Endothelial cell of umbilical vein (primary cell): ENCODE data around the gene TMEM95. TPM values are rescaled to one million over a fixed set of nuclear protein-coding genes. Genes with fewer than 3 reads are reported as not detected.
A peak's percentile ranks its signal among the peaks of the same experiment; 100 is the strongest.

ENCODE experiments used
- BruUV-seq: library from RNA; stranded (reverse); fragments of 400-500 nt; replicated peaks from 2 replicates; lab custom pipeline; 2021; lab: Mats Ljungman, UMichigan
- CTCF ChIA-PET: fragments of 300-600, 350-600 bp; sonication (Branson Sonifier 250); formaldehyde crosslinking; loops from one replicate; lab custom pipeline; 2021; ENCODE audit warnings: antibody characterized with exemption, inconsistent platforms; lab: Charles Lee
- POLR2A ChIA-PET: fragments of 300-600, 350-600 bp; sonication (Branson Sonifier 250); formaldehyde crosslinking; loops from one replicate; lab custom pipeline; 2021; ENCODE audit warnings: antibody characterized with exemption, inconsistent platforms; lab: Charles Lee
- DNase-seq: peaks from one replicate; pipeline ENCODE4 v3.0.0-alpha.2; 2011; ENCODE audit warnings: low read depth, low spot score
- FAIRE-seq: peaks from 2 replicates; lab custom pipeline; 2011; peaks lifted over from hg19 to GRCh38; lab: Jason Lieb, UNC
- H2AFZ ChIP-seq: 2 replicates; pipeline ENCODE4 v1.6.0; 2012; ENCODE audit warnings: low read depth, low read length, control low read depth, inconsistent platforms
- H3K27ac ChIP-seq: 2 replicates; pipeline ENCODE4 v1.5.1; 2011; ENCODE audit warnings: low read depth, mild to moderate bottlenecking, control low read depth, low read length, moderate library complexity; ENCODE audit not compliant: insufficient read depth
- H3K27me3 ChIP-seq, 2 experiments: 2 replicates each; pipeline versions ENCODE4 v1.6.0 to v1.6.1; 2011; ENCODE audit warnings: low read length in 2 of 2, mixed read lengths in 1 of 2; ENCODE audit not compliant: control insufficient read depth in 2 of 2, insufficient read depth in 2 of 2
- H3K36me3 ChIP-seq, 2 experiments: 2 replicates in 1 of 2; 3 replicates in 1 of 2; pipeline ENCODE4 v1.5.1; 2011; ENCODE audit warnings: low read length in 2 of 2, mild to moderate bottlenecking in 1 of 2, moderate library complexity in 1 of 2; ENCODE audit not compliant: control insufficient read depth in 2 of 2, insufficient read depth in 2 of 2; ENCODE audit errors: extremely low read depth in 1 of 2
- H3K4me1 ChIP-seq: 3 replicates; pipeline ENCODE4 v1.5.1; 2011; ENCODE audit warnings: mild to moderate bottlenecking, low read length; ENCODE audit not compliant: control insufficient read depth, insufficient read depth; ENCODE audit errors: extremely low read depth
- H3K4me2 ChIP-seq: 2 replicates; pipeline ENCODE4 v1.6.1; 2011; ENCODE audit warnings: low read length, control low read depth, mixed read lengths; ENCODE audit not compliant: insufficient read depth
- H3K4me3 ChIP-seq, 3 experiments: fragments of 200-600 bp in 1 of 3; sonication (generic), shearing (Covaris generic) in 1 of 3; replicated peaks in 1 of 3; 2 replicates each; pipeline ENCODE4 v1.5.1; 2011 to 2016; ENCODE audit warnings: control low read depth in 3 of 3, low read length in 3 of 3, mild to moderate bottlenecking in 2 of 3, inconsistent platforms in 1 of 3, low read depth in 1 of 3, moderate library complexity in 1 of 3; ENCODE audit not compliant: insufficient read depth in 1 of 3
- H3K79me2 ChIP-seq: 2 replicates; pipeline ENCODE4 v1.6.0; 2012; ENCODE audit warnings: low read length, inconsistent platforms; ENCODE audit not compliant: control insufficient read depth, insufficient read depth
- H3K9ac ChIP-seq: replicated peaks from 2 replicates; pipeline ENCODE3; 2011; ENCODE audit warnings: low read length, control low read depth; ENCODE audit not compliant: insufficient read depth; ENCODE audit errors: extremely low read depth
- H3K9me1 ChIP-seq: replicated peaks from 3 replicates; pipeline ENCODE4 v1.6.0; 2011; ENCODE audit warnings: mild to moderate bottlenecking, low read length; ENCODE audit not compliant: control insufficient read depth, insufficient read depth; ENCODE audit errors: extremely low read depth
- H3K9me3 ChIP-seq: replicated peaks from 2 replicates; pipeline ENCODE4 v1.5.1; 2012; ENCODE audit warnings: low read length, inconsistent platforms; ENCODE audit not compliant: control insufficient read depth, insufficient read depth
- H4K20me1 ChIP-seq: replicated peaks from 2 replicates; pipeline ENCODE3; 2011; ENCODE audit warnings: mild to moderate bottlenecking, low read length; ENCODE audit not compliant: control insufficient read depth, insufficient read depth; ENCODE audit errors: extremely low read depth
- EZH2 ChIP-seq: IDR thresholded peaks from 2 replicates; pipeline ENCODE4 v1.6.1; 2012; ENCODE audit warnings: borderline replicate concordance, low read depth, mild to moderate bottlenecking, moderate library complexity, low read length, inconsistent platforms; ENCODE audit not compliant: severe bottlenecking
- FOS ChIP-seq: IDR thresholded peaks from 2 replicates; pipeline ENCODE4 v1.6.1; 2011; ENCODE audit warnings: mild to moderate bottlenecking, low read length, moderate library complexity, borderline replicate concordance; ENCODE audit not compliant: insufficient read depth
- GATA2 ChIP-seq: IDR thresholded peaks from 2 replicates; pipeline ENCODE4 v1.7.0; 2011; ENCODE audit warnings: low read depth, mild to moderate bottlenecking, moderate library complexity, mixed read lengths, low read length; ENCODE audit not compliant: insufficient read length, insufficient read depth
- JUN ChIP-seq: IDR thresholded peaks from 2 replicates; pipeline ENCODE4 v1.6.1; 2011; ENCODE audit warnings: borderline replicate concordance, low read depth; ENCODE audit not compliant: insufficient read length, insufficient read depth
- MYC ChIP-seq: IDR thresholded peaks from one replicate; pipeline ENCODE4 v1.6.1; 2011; ENCODE audit warnings: mild to moderate bottlenecking, low read depth, low read length
- POLR2A ChIP-seq: IDR thresholded peaks from 2 replicates; pipeline ENCODE4 v1.6.1; 2012; ENCODE audit warnings: low read depth, mild to moderate bottlenecking, control low read depth, low read length
- POLR2AphosphoS5 ChIP-seq: IDR thresholded peaks from 2 replicates; pipeline ENCODE4 v1.6.1; 2012; ENCODE audit warnings: low read depth, mild to moderate bottlenecking, control low read depth, low read length, moderate library complexity; ENCODE audit not compliant: insufficient read depth
- dilution Hi-C: fragments of 300-500 bp; cut with MboI; formaldehyde crosslinking; loops from one replicate; pipeline ENCODE4 v1.15.0; 2019; ENCODE audit warnings: low sequenced_read_pairs; ENCODE audit not compliant: extremely low pct_ligation_motif_present
- intact Hi-C: fragments of 100-400 bp; cut with micrococcal nuclease; formaldehyde crosslinking; loops from one replicate; pipeline ENCODE4 v1.10.0; 2022
- polyA plus RNA-seq, 4 experiments: library from polyadenylated mRNA; depleted of rRNA in 3 of 4; stranded (reverse) in 3 of 4; unstranded in 1 of 4; fragments of >200 nt; gene quantifications; 2 replicates each; pipeline versions ENCODE4 v1.2.1 to v1.2.3, GENCODE V29; 2011 to 2012; ENCODE audit warnings: missing spikeins in 1 of 4
- total RNA-seq: library from RNA; stranded (reverse); gene quantifications from 2 replicates; pipeline ENCODE4 v1.2.3, GENCODE V29; 2021
- TF ChIP-seq, protein P1 (sequence below): IDR thresholded peaks from 2 replicates; pipeline ENCODE4 v1.6.1; 2011; ENCODE audit not compliant: insufficient read depth, insufficient read length
- TF ChIP-seq, protein P2 (sequence below), 2 donors: IDR thresholded peaks; 1 replicate in 1 of 2; 2 replicates in 1 of 2; pipeline ENCODE4 v1.5.1; 2011; ENCODE audit warnings: low read length in 2 of 2, mild to moderate bottlenecking in 2 of 2, moderate library complexity in 2 of 2, control low read depth in 1 of 2, inconsistent platforms in 1 of 2, low read depth in 1 of 2; ENCODE audit not compliant: insufficient read depth in 1 of 2; ENCODE audit errors: extremely low read depth in 1 of 2

The TMEM95 gene
- total and polyA plus RNA-seq, 2 donors (not counting 3 experiments of a cell fraction or from before 2014, with no cell fraction given), result not detected

DNA sequence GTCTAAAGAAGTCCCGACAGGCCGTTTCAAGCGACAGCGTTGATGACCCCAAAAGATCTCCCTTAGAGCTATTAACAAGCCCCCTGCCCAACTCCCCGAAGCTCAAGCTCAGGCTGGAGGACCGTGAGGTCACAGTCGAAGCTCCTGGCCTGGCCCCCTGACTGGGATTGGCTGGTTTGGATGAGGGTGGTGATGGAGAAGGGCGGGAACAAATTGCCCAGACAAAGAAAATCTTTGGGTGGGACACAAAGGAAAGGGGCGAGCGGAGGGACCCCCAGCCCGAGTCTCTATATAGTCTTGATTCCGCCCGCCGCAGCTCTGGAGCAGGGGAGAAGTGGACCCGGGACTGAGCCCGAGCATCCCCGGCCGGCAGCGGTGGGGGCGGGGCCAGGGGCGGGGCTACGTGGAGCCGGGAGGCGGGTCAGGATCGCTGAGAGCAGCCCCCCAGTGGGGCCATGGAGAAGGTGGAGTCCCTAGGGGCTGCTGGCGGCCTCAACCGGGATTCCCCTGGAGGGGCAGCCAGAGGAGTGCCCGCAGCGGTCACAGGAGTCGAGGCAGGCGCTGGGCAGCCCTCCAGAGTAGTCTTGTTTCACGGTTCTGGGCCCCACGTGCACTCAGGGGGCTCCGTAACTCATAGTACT, 24.8 kb upstream of the TMEM95 start:
- Histone ChIP-seq H3K4me1 (peaks cover 10% of the 10 kb centered on the region), H3K9ac (peak overlapping the region; percentile 46), H3K27me3 (peaks cover 0 to 2% of the 10 kb centered on the region in 2 experiments), H3K79me2 (peaks cover 10% of the 10 kb centered on the region), H3K27ac (peak overlapping the region; percentile 71), H4K20me1 (no peaks in the 10 kb centered on the region), H3K9me3 (no peaks in the 10 kb centered on the region), H2AFZ (peak overlapping the region; percentile 97), H3K9me1 (no peaks in the 10 kb centered on the region), H3K4me2 (peak overlapping the region; percentile 95), H3K4me3 (peak overlapping the region; percentile 80 to 86 (median 81)), H3K36me3 (peaks cover 0 to 3% of the 10 kb centered on the region in 2 experiments)
- no peak for FAIRE-seq
- POLR2A ChIA-PET, result interaction anchor here (0.5 to 1.7 kb wide), 9 partner anchors 14 to 112 kb away, joined by 3 to 5 read pairs (median 4); partner anchors contain the start of genes GPS2, SLC2A4 and TMEM256
- DNase-seq, result no peak
- CTCF ChIA-PET, result interaction anchor here (0.7 to 1.9 kb wide), 23 partner anchors 10 to 285 kb away, joined by 3 to 13 read pairs (median 4); partner anchors contain the start of genes GPS2, SLC2A4 and TMEM256
- BruUV-seq, result no TSS peak
- dilution Hi-C loops (no loop called here), intact Hi-C loops (loop anchor here (1.0 kb wide), 2 partner anchors 15 to 50 kb away; partner anchors contain the start of gene GPS2)
- TF ChIP-seq FOS, result no peak
- TF ChIP-seq, protein P1, sequence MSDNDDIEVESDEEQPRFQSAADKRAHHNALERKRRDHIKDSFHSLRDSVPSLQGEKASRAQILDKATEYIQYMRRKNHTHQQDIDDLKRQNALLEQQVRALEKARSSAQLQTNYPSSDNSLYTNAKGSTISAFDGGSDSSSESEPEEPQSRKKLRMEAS, result no peak
- no peak for TF ChIP-seq MYC
- no peak for TF ChIP-seq JUN
- TF ChIP-seq GATA2, result no peak
- TF ChIP-seq POLR2AphosphoS5, result no peak
- no peak for TF ChIP-seq POLR2A
- no peak for TF ChIP-seq EZH2
- TF ChIP-seq, protein P2, sequence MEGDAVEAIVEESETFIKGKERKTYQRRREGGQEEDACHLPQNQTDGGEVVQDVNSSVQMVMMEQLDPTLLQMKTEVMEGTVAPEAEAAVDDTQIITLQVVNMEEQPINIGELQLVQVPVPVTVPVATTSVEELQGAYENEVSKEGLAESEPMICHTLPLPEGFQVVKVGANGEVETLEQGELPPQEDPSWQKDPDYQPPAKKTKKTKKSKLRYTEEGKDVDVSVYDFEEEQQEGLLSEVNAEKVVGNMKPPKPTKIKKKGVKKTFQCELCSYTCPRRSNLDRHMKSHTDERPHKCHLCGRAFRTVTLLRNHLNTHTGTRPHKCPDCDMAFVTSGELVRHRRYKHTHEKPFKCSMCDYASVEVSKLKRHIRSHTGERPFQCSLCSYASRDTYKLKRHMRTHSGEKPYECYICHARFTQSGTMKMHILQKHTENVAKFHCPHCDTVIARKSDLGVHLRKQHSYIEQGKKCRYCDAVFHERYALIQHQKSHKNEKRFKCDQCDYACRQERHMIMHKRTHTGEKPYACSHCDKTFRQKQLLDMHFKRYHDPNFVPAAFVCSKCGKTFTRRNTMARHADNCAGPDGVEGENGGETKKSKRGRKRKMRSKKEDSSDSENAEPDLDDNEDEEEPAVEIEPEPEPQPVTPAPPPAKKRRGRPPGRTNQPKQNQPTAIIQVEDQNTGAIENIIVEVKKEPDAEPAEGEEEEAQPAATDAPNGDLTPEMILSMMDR (IDR thresholded peaks at IDR 0.05; ENCODE audit: extremely low read depth in 1 of 2, insufficient read depth in 1 of 2, low read depth in 1 of 2, low read length in 2 of 2), result no peak
